ENCODE measurements around the gene HLA-G. TPM values are rescaled to one million over a fixed set of nuclear protein-coding genes. Genes with fewer than 3 reads are reported as not detected.

HLA-G gene
- total RNA-seq, 4 donors from 2014 or later, result not detected

- TF ChIP-seq EP300 (IDR thresholded peaks at IDR 0.05) (no peak), CTCF (IDR thresholded peaks at IDR 0.05) (no peak), POLR2A (IDR thresholded peaks at IDR 0.05) (no peak)
- Histone ChIP-seq H3K36me3 (no peaks in the 10 kb centered on the region), H3K27me3 (peaks cover 0 to 37% of the 10 kb centered on the region in 2 donors), H3K4me1 (peaks cover 0 to 15% (median 0%) of the 10 kb centered on the region in 4 donors), H3K9me3 (no peaks in the 10 kb centered on the region), H3K27ac (no peak overlapping the region), H3K4me3 (peak overlapping the region; percentile 30 to 62 (median 50))
- no peak for DNase-seq (ENCODE audit: low spot score in 2 of 2)
- 50 to 55% methylated on average over 6 to 12 of the region's 12 CpGs for WGBS, 2 donors
Measured at GRCh38 chr6:29791786-29792122, 35.9 kb upstream of the HLA-G start.

- Histone ChIP-seq H3K27ac (peak overlapping the region in 2 of 4 donors; percentile 44 to 45), H3K4me3 (peak overlapping the region; percentile 30 to 62 (median 50)), H3K9me3 (no peaks in the 10 kb centered on the region), H3K36me3 (no peaks in the 10 kb centered on the region), H3K27me3 (peaks cover 0 to 37% of the 10 kb centered on the region in 2 donors), H3K4me1 (peaks cover 0 to 15% (median 0%) of the 10 kb centered on the region in 4 donors)
- peak; percentile 29 to 40 for DNase-seq (ENCODE audit: low spot score in 2 of 2)
- WGBS, 2 donors, result 2 to 5% methylated on average over 44 to 57 of the region's 79 CpGs
- TF ChIP-seq EP300 (IDR thresholded peaks at IDR 0.05), result no peak
- TF ChIP-seq CTCF (IDR thresholded peaks at IDR 0.05), result peak; percentile 33 to 63 (median 55)
Measured at GRCh38 chr6:29792123-29793035, 35.2 kb upstream of the HLA-G start.

- H3K36me3 ChIP-seq, result no peaks in the 10 kb centered on the region
- WGBS, 2 donors, result 45 to 47% methylated on average over 5 to 7 of the region's 11 CpGs
- TF ChIP-seq POLR2A (IDR thresholded peaks at IDR 0.05) (no peak), CTCF (IDR thresholded peaks at IDR 0.05) (no peak), EP300 (IDR thresholded peaks at IDR 0.05) (no peak)
- DNase-seq (ENCODE audit: low spot score in 2 of 2), result no peak
- H3K4me3 ChIP-seq, result peak overlapping the region in 3 of 4 donors; percentile 41 to 62 (median 59)
- H3K4me1 ChIP-seq, result peaks cover 0 to 15% (median 0%) of the 10 kb centered on the region in 4 donors
- H3K27ac ChIP-seq, result no peak overlapping the region
- peaks cover 0 to 37% of the 10 kb centered on the region in 2 donors for H3K27me3 ChIP-seq
- H3K9me3 ChIP-seq, result no peaks in the 10 kb centered on the region
Measured at GRCh38 chr6:29793036-29793356, 34.6 kb upstream of the HLA-G start.

GRCh38 chr6:29793796-29794195 lies 33.8 kb upstream of the HLA-G start:
- Histone ChIP-seq H3K4me1 (peaks cover 0 to 15% (median 0%) of the 10 kb centered on the region in 4 donors), H3K27me3 (peaks cover 0 to 37% of the 10 kb centered on the region in 2 donors), H3K36me3 (no peaks in the 10 kb centered on the region), H3K27ac (no peak overlapping the region), H3K4me3 (no peak overlapping the region), H3K9me3 (no peaks in the 10 kb centered on the region)
- DNase-seq (ENCODE audit: low spot score in 2 of 2), result no peak
- TF ChIP-seq POLR2A (IDR thresholded peaks at IDR 0.05) (no peak), CTCF (IDR thresholded peaks at IDR 0.05) (no peak), EP300 (IDR thresholded peaks at IDR 0.05) (no peak)
- WGBS, 2 donors, result 66 to 67% methylated on average over 3 of the region's 3 CpGs

- no peak for TF ChIP-seq EP300 (IDR thresholded peaks at IDR 0.05)
- no peak for TF ChIP-seq CTCF (IDR thresholded peaks at IDR 0.05)
- no peak for TF ChIP-seq POLR2A (IDR thresholded peaks at IDR 0.05)
- Histone ChIP-seq H3K36me3 (no peaks in the 10 kb centered on the region), H3K27me3 (peaks cover 0 to 37% of the 10 kb centered on the region in 2 donors), H3K9me3 (no peaks in the 10 kb centered on the region), H3K4me1 (peaks cover 0 to 15% (median 0%) of the 10 kb centered on the region in 4 donors), H3K4me3 (no peak overlapping the region), H3K27ac (no peak overlapping the region)
- DNase-seq (ENCODE audit: low spot score in 2 of 2), result no peak
- WGBS, 2 donors, result 44% methylated on average over 2 of the region's 2 CpGs
Measured at GRCh38 chr6:29796026-29796425, 31.6 kb upstream of the HLA-G start.

Data from tibial nerve (tissue), 4 donors.